CD4-positive, alpha-beta T cell treated with Interferon gamma for 1 hour (primary cell): Measurements from ENCODE around the gene PDLIM5.
"Not testable (repeated sequence)": the region's sequence is repeated elsewhere in the genome, so short reads cannot be mapped to it uniquely, and the experiment has no call there.

Experiments
- DNase-seq: peaks from one replicate; pipeline ENCODE4 v3.0.0-alpha.2; 2020

The PDLIM5 gene

DNA sequence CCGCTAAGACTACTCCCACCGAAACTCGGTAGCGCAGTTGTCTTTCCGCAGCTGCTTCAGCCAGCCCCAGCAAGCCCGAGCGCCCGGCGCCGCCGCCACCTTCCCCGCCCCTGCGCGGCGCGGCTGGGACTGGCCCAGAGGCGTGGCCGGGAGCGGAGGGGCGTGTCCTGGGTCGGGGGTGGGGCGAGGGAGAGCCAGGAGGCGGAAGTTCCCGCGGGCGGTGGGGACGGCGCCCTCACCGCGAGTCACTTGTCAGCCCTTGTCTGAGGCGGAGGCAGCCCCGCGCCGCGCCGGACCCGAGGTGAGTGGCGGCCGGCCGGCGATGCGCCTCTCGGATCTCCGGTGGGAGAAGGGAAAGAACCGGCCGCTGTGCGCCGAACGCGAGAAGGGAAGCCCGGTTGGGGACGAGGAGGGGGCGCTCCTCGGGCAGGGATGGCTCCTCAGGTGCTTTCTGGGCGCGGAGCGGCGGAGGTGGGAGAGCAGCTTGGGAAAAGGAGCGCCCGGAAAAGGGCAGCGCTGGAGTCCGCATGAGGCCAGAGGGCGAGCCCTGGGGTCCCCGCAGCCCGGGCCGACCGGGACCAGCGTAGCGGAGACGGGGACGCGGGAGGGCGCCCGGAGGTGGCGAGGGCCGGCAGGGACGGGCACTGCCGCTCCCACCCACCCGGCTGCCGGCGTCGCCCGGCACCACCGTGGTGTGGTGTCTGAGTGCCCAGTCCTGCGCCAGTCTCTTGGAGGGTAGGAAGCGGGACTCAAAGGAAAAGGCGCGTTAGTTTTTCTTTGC lies at the start of gene PDLIM5:
PDLIM5 (plus strand) TSS at position 248 of the 781 bp plus-strand sequence. CDS start 3,347 bp downstream, outside the sequence.
- DNase-seq, result peak; percentile 88

DNA sequence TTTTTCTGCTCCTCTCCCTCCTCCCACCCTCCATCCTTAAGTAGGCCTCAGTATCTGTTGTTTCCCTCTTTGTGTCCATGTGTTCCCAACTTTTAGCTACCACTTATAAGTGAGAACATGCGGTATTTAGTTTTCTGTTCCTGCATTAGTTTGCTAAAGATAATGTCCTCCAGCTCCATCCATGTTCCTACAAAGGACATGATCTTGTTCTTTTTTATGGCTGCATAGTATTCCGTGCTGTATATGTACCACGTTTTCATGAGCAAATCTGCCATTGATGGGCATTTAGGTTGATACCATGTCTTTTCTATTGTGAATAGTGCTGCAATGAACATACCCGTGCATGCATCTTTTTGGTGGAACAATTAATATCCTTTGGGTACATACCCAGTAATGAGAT lies 49.3 kb upstream of the PDLIM5 start:
- DNase-seq, result not testable (repeated sequence)

- DNase-seq, result no peak
Measured at GRCh38 chr4:94403751-94404150, 48.0 kb upstream of the PDLIM5 start.

GRCh38 chr4:94406668-94407437 lies 44.9 kb upstream of the PDLIM5 start:
- peak; percentile 31 for DNase-seq

DNA sequence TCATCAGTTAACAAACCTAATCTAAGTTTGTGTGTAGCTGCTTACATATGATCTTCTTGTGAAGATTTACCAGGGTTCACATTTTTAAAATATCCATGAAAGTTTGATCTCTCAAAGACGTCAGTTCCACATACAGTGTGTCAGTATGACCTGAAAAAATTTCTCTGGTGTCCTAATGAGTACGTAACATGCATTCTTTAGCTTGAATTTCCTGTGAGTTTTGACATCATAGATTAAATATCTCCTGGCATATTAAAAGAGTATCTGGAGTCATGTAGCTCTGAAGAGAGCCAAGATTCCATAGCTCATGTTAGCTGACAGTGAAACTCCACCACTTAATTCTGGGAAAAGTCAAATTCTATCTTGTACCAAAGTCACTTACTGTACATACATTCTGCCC lies 43.9 kb upstream of the PDLIM5 start:
- DNase-seq, result no peak

- DNase-seq, result no peak
Measured at GRCh38 chr4:94408549-94409374, 43.0 kb upstream of the PDLIM5 start.

- no peak for DNase-seq
Measured at GRCh38 chr4:94409375-94409679, 42.4 kb upstream of the PDLIM5 start.

- DNase-seq, result no peak
Measured at GRCh38 chr4:94409962-94410361, 41.8 kb upstream of the PDLIM5 start.

GRCh38 chr4:94410678-94411206 lies 41.0 kb upstream of the PDLIM5 start:
- no peak for DNase-seq

GRCh38 chr4:94411296-94411695 lies 40.4 kb upstream of the PDLIM5 start:
- DNase-seq, result no peak

- DNase-seq, result no peak
Measured at GRCh38 chr4:94412019-94412657, 39.6 kb upstream of the PDLIM5 start.

GRCh38 chr4:94412658-94413038 lies 39.1 kb upstream of the PDLIM5 start:
- DNase-seq, result no peak

DNA sequence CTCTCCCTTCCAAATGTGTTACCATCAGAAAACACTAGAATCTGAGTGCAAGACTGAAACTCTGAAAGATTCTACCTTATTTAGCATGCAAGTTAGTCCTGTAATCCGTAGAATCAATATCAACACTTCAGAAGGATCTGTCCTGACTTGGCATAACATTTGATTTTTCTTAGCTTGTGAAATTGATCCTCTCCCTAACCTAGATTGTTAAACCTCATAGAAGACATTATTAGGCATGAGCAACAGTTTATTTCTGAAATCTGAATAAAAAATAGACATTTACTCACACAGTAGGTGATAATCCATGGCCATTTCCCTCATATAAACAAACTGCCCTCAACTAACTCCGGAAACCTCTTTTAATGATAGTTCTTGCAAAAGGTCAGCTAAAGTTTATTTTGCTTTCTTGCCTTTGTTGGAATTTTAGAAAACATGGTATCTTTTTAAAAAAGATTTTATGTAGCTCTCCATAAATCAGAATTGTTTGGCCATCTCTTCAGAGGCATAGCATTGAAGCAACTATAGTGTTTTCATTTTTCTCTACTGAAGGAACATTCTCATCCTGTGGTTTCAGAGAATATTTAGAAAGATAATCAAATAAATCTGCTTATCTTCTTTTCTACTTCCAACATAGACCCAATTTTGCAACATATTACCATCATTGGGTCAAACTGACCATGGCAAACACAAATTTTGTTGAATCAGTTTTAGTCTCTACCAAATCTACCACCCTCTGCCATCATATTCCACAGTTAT lies 38.5 kb upstream of the PDLIM5 start:
- DNase-seq, result no peak

DNA sequence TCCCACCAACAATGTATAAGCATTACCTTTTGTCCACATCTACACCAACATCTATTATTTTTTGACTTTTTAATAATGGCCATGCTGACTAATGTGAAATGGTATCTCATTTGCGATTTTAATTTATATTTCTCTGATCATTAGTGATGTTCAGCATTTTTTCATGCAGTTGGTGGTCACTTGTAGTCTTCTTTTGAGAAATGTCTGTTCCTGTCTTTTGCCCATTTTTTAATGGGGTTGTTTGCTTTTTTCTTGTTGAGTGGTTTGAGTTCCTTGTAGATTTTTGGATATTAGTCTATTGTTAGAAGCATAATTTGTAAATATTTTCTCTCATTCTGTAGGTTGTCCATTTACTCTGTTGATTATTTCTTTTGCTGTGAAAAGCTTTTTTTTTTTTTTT lies 36.8 kb upstream of the PDLIM5 start:
- DNase-seq, result no peak

- DNase-seq, result no peak
Measured at GRCh38 chr4:94415448-94415847, 36.3 kb upstream of the PDLIM5 start.

GRCh38 chr4:94416335-94416734 lies 35.4 kb upstream of the PDLIM5 start:
- no peak for DNase-seq

DNA sequence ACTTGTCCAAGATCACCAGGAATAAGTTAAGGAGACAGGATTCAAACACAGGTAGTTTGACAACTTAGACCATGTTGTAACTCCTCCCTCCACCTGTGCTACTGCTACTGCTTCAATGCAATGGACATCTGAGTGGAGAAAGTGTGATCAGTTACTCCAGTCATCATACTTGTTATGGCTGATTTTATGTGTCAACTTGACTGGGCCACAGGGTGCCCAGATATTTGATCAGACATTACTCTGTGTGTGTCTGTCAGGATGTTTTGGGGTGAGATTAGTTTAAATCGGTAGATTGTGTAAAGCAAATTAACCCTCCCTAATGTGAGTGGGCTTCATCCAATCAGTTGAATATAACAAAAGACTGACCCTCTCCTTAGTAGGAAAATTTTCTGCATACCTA lies 34.8 kb upstream of the PDLIM5 start:
- no peak for DNase-seq

DNA sequence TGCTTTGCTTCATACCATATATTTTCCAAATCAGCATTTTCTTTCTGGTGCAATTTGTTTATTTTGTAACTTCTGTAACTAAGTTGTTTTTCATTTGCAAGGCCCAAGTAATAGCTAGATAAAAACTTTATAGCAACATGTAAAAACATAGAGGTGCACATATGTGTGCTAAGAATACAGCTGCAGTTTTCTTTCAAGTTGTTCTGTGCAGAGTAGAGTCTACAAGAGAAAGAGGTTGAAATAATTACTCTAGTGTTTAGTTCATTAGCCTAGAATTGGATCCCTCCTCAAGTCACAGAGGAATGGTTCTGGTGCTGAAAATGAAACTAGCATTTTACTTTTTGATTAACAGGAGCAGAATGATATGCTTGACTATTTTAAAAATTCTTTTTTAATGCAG lies 32.2 kb upstream of the PDLIM5 start:
- no peak for DNase-seq

- no peak for DNase-seq
Measured at GRCh38 chr4:94419956-94420355, 31.8 kb upstream of the PDLIM5 start.

GRCh38 chr4:94420356-94420755 lies 31.4 kb upstream of the PDLIM5 start:
- DNase-seq, result no peak

GRCh38 chr4:94426783-94427182 lies 25.0 kb upstream of the PDLIM5 start:
- DNase-seq, result no peak

DNA sequence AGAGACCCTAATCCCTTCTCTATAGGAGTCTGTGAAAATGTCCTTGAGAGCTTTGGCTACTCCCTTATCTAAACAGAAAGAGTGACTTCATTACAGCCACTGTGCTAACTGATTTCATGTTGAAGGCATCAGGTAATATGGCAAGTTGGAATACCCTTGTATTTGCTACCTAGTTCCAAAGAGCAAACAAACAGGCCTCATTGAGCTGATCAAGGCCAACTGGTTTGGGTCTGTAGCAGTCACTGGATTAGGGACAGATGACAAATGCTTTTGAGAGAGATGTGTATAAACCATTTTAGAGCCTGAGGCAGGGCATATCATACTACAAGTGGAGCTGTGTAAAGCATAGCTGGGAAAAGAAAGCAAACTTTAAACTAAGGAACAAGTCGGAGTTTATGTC lies 22.9 kb upstream of the PDLIM5 start:
- no peak for DNase-seq
